Left renal pelvis (tissue), 4 donors: ENCODE results near the gene GASK1A. TPM values are rescaled to one million over a fixed set of nuclear protein-coding genes. Genes with fewer than 3 reads are reported as not detected.

Source experiments
- DNase-seq, 4 donors: peaks; one replicate each; pipeline ENCODE4 v3.0.0-alpha.2; 2013; ENCODE audit warnings: low read depth in 4 of 4, low spot score in 3 of 4
- polyA plus RNA-seq, 4 donors: library from polyadenylated mRNA; unstranded; fragments of 120-200 nt; gene quantifications; one replicate each; pipeline ENCODE4 v1.2.1, GENCODE V29; 2013; ENCODE audit not compliant: insufficient read length in 4 of 4

The GASK1A gene
- polyA plus RNA-seq, 4 donors: 3.6 to 7.8 (median 4.0) TPM

- no peak for DNase-seq
Observed at GRCh38 chr3:43012174-43012573, 33.1 kb downstream of the GASK1A start.

- no peak for DNase-seq
Observed at GRCh38 chr3:43013256-43013655, 34.1 kb downstream of the GASK1A start.

GRCh38 chr3:43013743-43014155, 34.6 kb downstream of the GASK1A start:
- DNase-seq: no peak

- no peak for DNase-seq
Observed at GRCh38 chr3:43014241-43014640, 35.1 kb downstream of the GASK1A start.

GRCh38 chr3:43014956-43015355, 35.8 kb downstream of the GASK1A start:
- no peak for DNase-seq

GRCh38 chr3:43015572-43015971, 36.5 kb downstream of the GASK1A start:
- DNase-seq: no peak

GRCh38 chr3:43015991-43016865, 37.1 kb downstream of the GASK1A start:
- DNase-seq: no peak

- no peak for DNase-seq
Observed at GRCh38 chr3:43017004-43017403, 37.9 kb downstream of the GASK1A start.

- no peak for DNase-seq
Observed at GRCh38 chr3:43017593-43018195, 38.6 kb downstream of the GASK1A start.

- no peak for DNase-seq
Observed at GRCh38 chr3:43018246-43018645, 39.1 kb downstream of the GASK1A start.

GRCh38 chr3:43019006-43019809, 40.1 kb downstream of the GASK1A start:
- no peak for DNase-seq

- no peak for DNase-seq
Observed at GRCh38 chr3:43019826-43020225, 40.7 kb downstream of the GASK1A start.

- no peak for DNase-seq
Observed at GRCh38 chr3:43021186-43021585, 42.1 kb downstream of the GASK1A start.

GRCh38 chr3:43022121-43022520, 43.0 kb downstream of the GASK1A start:
- DNase-seq: no peak

GRCh38 chr3:43023066-43023465, 44.0 kb downstream of the GASK1A start:
- DNase-seq: no peak

- no peak for DNase-seq
Observed at GRCh38 chr3:43023746-43024145, 44.6 kb downstream of the GASK1A start.

- no peak for DNase-seq
Observed at GRCh38 chr3:43024181-43024885, 45.2 kb downstream of the GASK1A start.

- DNase-seq: no peak
Observed at GRCh38 chr3:43025423-43025822, 46.3 kb downstream of the GASK1A start.

GRCh38 chr3:43028001-43028400, 48.9 kb downstream of the GASK1A start:
- DNase-seq: no peak

GRCh38 chr3:43028678-43029490, 49.8 kb downstream of the GASK1A start:
- no peak for DNase-seq
